GM12891 (cell line): ENCODE results near the gene GIT2.

ENCODE experiments used
- DNase-seq: peaks from one replicate; pipeline ENCODE4 v3.0.0; 2011; ENCODE audit warnings: low spot score; ENCODE audit not compliant: insufficient read length
- FAIRE-seq: peaks from 2 replicates; lab custom pipeline; 2011; peaks lifted over from hg19 to GRCh38; lab: Jason Lieb, UNC
- PAX5 ChIP-seq: IDR thresholded peaks from 2 replicates; pipeline ENCODE4 v1.6.1; 2011; ENCODE audit warnings: low read length, moderate library complexity, mild to moderate bottlenecking; ENCODE audit not compliant: insufficient read depth, severe bottlenecking
- POLR2A ChIP-seq: IDR thresholded peaks from 2 replicates; pipeline ENCODE4 v1.6.1; 2011; ENCODE audit warnings: low read depth, low read length, control low read depth
- POLR2AphosphoS5 ChIP-seq: IDR thresholded peaks from 2 replicates; pipeline ENCODE4 v1.6.1; 2011; ENCODE audit warnings: low read depth, low read length, control low read depth
- POU2F2 ChIP-seq: IDR thresholded peaks from 2 replicates; pipeline ENCODE4 v1.6.1; 2011; ENCODE audit warnings: low read depth, mild to moderate bottlenecking, control low read depth, low read length, moderate library complexity
- SPI1 ChIP-seq: IDR thresholded peaks from 2 replicates; pipeline ENCODE4 v1.6.1; 2011; ENCODE audit warnings: low read depth, low read length, control low read depth
- TAF1 ChIP-seq: IDR thresholded peaks from 2 replicates; pipeline ENCODE4 v1.6.1; 2011; ENCODE audit warnings: low read depth, low read length, control low read depth

GIT2 gene

DNA sequence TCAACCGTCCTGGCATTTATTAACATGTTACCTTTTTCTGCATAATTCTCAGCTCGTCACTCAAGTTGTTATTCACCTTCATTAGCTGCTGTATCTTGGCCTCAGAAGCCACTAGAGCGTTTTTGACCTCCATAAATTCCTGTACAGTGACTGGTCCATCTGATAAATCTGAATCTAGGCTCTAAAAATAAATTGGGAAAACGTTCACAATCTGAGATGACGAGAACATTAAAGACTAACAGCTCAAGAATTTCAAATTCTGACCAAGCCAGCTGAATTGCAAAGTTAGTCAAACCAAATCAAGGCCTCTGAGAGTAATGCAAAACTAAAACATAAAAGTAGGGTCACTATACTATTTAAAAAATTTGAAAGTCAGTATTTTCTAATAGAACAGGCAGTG, 45.0 kb downstream of the GIT2 start:
- FAIRE-seq (no peak), DNase-seq (no peak)
- no peak for TF ChIP-seq POU2F2
- TF ChIP-seq POLR2A: no peak
- TF ChIP-seq POLR2AphosphoS5: no peak
- no peak for TF ChIP-seq TAF1
- no peak for TF ChIP-seq SPI1
- no peak for TF ChIP-seq PAX5

- FAIRE-seq: no peak
- TF ChIP-seq POLR2A (no peak), SPI1 (no peak), PAX5 (no peak), TAF1 (no peak), POU2F2 (no peak), POLR2AphosphoS5 (no peak)
- no peak for DNase-seq
Observed at GRCh38 chr12:109950625-109951024, 45.5 kb downstream of the GIT2 start.

- no peak for FAIRE-seq
- TF ChIP-seq SPI1 (no peak), POU2F2 (no peak)
- DNase-seq: no peak
Observed at GRCh38 chr12:109949089-109949488, 47.1 kb downstream of the GIT2 start.

DNA sequence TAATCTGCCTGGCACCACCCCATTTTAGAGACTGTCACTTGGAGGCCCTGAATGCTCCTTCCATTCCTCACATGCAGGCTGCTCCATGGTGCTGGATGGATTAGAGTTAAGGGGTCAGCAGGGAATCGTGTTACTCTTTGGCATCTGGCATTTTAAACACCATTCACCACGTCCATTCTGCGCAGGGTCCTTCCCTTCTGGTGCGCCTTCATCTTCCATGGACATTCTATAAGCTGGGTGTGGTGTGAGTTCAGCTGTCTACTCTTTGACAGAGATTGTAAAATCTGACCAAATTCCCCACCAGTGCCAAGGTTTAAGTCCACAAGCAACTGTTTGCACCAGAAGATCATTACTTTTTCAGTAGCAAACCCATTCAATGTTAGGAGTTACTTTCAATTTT, 47.8 kb downstream of the GIT2 start:
- DNase-seq (no peak), FAIRE-seq (no peak)
- TF ChIP-seq TAF1 (no peak), POU2F2 (no peak), PAX5 (no peak), SPI1 (no peak)

GRCh38 chr12:109947521-109947920, 48.6 kb downstream of the GIT2 start:
- DNase-seq (no peak), FAIRE-seq (no peak)
- TF ChIP-seq PAX5 (no peak), POLR2AphosphoS5 (no peak), POLR2A (no peak), TAF1 (no peak), SPI1 (peak; percentile 50; the same call in 1 of the 2 replicates), POU2F2 (no peak)

DNA sequence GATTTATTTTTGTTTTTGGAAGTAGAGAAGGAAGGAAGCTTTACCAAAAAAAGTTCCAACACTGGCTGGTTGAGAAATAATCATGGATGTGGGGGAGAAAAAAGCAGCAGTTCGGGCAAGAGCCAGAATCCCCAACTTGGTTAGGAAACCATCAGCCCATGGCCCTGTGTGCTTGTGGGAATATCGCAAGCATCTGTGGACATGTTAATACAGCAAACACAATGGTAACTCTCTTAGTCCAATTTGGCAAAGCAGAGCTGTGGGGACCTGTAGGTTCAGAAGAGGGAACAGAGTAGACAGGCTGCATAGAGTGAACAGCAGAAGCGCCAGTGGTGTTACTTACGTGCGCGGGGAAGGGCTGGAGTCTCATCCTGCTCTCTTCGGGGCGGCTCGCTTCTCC, 49.3 kb downstream of the GIT2 start:
- DNase-seq (no peak), FAIRE-seq (no peak)
- no peak for TF ChIP-seq TAF1
- TF ChIP-seq POLR2A: no peak
- TF ChIP-seq SPI1: no peak
- no peak for TF ChIP-seq POU2F2
- TF ChIP-seq PAX5: no peak
- TF ChIP-seq POLR2AphosphoS5: no peak

DNA sequence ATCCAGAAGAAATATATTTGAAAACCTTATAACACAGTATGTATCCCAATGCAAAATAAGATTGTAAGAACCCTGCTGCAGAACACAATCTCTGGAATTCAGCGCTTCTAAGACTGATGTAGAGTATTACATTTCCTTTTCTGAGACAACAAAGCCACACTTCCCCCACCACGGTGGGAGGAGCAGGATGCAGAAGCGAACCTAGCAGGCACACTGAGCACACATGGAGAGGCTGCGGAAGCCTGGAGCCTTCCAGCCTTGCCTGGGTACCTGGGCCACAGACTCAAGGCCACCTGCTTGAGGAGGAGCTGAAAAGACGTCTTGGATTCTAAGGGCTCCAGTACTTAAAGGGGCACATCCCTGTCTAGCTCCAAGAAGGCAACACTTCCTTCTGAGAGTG, 49.7 kb downstream of the GIT2 start:
- DNase-seq (no peak), FAIRE-seq (no peak)
- no peak for TF ChIP-seq PAX5
- no peak for TF ChIP-seq TAF1
- TF ChIP-seq POU2F2: no peak
- TF ChIP-seq SPI1: no peak
- TF ChIP-seq POLR2A: no peak
- no peak for TF ChIP-seq POLR2AphosphoS5

- DNase-seq (no peak), FAIRE-seq (no peak)
- TF ChIP-seq TAF1: no peak
- no peak for TF ChIP-seq POU2F2
- no peak for TF ChIP-seq SPI1
- no peak for TF ChIP-seq POLR2AphosphoS5
Observed at GRCh38 chr12:109944561-109945359, 51.4 kb downstream of the GIT2 start.

GRCh38 chr12:109943811-109944210, 52.4 kb downstream of the GIT2 start:
- FAIRE-seq (no peak), DNase-seq (no peak)
- TF ChIP-seq POLR2A (no peak), POU2F2 (no peak)

- no peak for TF ChIP-seq POLR2AphosphoS5
- no peak for TF ChIP-seq SPI1
- TF ChIP-seq POU2F2: no peak
- no peak for TF ChIP-seq PAX5
- no peak for TF ChIP-seq TAF1
- no peak for TF ChIP-seq POLR2A
- DNase-seq: no peak
- FAIRE-seq: no peak
Observed at GRCh38 chr12:109940339-109940923, 55.7 kb downstream of the GIT2 start.
